Activated CD8-positive, alpha-beta T cell treated with anti-CD3 and anti-CD28 coated beads for 36 hours (primary cell): ENCODE results near the gene SERPINA4. TPM values are rescaled to one million over a fixed set of nuclear protein-coding genes. Genes with fewer than 3 reads are reported as not detected.

ENCODE experiments used
- ATAC-seq: fragments of 200-7000 bp; cut with Tn5 transposase; one replicate; pipeline ENCODE4 v1.10.0; 2021; ENCODE audit warnings: mild to moderate bottlenecking, moderate library complexity
- CTCF ChIA-PET: fragments of 350-600 bp; sonication (Branson Sonifier 250); formaldehyde crosslinking; loops from one replicate; lab custom pipeline; 2021; ENCODE audit warnings: antibody characterized with exemption; lab: Charles Lee
- POLR2A ChIA-PET: fragments of 350-600 bp; sonication (Branson Sonifier 250); formaldehyde crosslinking; loops from one replicate; lab custom pipeline; 2021; ENCODE audit warnings: antibody characterized with exemption; lab: Charles Lee
- DNase-seq: peaks from one replicate; pipeline ENCODE4 v3.0.0-alpha.2; 2020
- H3K27ac Mint-ChIP-seq: one replicate; pipeline ENCODE4 v1.8.0; 2021; ENCODE audit warnings: mild to moderate bottlenecking, mixed read lengths
- H3K27me3 Mint-ChIP-seq: one replicate; pipeline ENCODE4 v1.8.0; 2021; ENCODE audit warnings: mixed read lengths
- H3K36me3 Mint-ChIP-seq: one replicate; pipeline ENCODE4 v1.8.0; 2021; ENCODE audit warnings: low read depth, mixed read lengths
- H3K4me1 Mint-ChIP-seq: one replicate; pipeline ENCODE4 v1.8.0; 2021; ENCODE audit warnings: low read depth, mixed read lengths
- H3K4me3 Mint-ChIP-seq: one replicate; pipeline ENCODE4 v1.8.0; 2021; ENCODE audit warnings: mild to moderate bottlenecking, moderate library complexity, mixed read lengths
- H3K9me3 Mint-ChIP-seq: one replicate; pipeline ENCODE4 v1.8.0; 2021; ENCODE audit warnings: mixed read lengths
- CTCF ChIP-seq: fragments of 200-600 bp; IDR thresholded peaks from one replicate; pipeline ENCODE4 v1.8.0; 2022; ENCODE audit warnings: antibody characterized with exemption, mild to moderate bottlenecking
- intact Hi-C: fragments of 100-400 bp; cut with micrococcal nuclease; formaldehyde crosslinking; loops from one replicate; pipeline ENCODE4 v1.10.0; 2022
- total RNA-seq, 2 experiments: library from RNA; stranded (reverse); gene quantifications; one replicate each; pipeline ENCODE4 v1.2.3, GENCODE V29; 2021

SERPINA4 gene
- total RNA-seq, 2 experiments from 2014 or later, result not detected

GRCh38 chr14:94538070-94538740 lies 23.0 kb upstream of the SERPINA4 start:
- no peaks in the 10 kb centered on the region for H3K9me3 Mint-ChIP-seq
- intact Hi-C loops, result no loop called here
- POLR2A ChIA-PET, result no interaction called here
- H3K27me3 Mint-ChIP-seq, result peaks cover 5% of the 10 kb centered on the region
- no peaks in the 10 kb centered on the region for H3K36me3 Mint-ChIP-seq
- ATAC-seq, result no peak
- CTCF ChIA-PET, result interaction anchor here (3.1 kb wide), 1 partner anchor 10 kb away, joined by 12 read pairs; no protein-coding TSS in a partner anchor
- H3K4me3 Mint-ChIP-seq, result no peak overlapping the region
- DNase-seq, result no peak
- H3K4me1 Mint-ChIP-seq, result no peaks in the 10 kb centered on the region
- H3K27ac Mint-ChIP-seq, result no peak overlapping the region
- TF ChIP-seq CTCF, result no peak

DNA sequence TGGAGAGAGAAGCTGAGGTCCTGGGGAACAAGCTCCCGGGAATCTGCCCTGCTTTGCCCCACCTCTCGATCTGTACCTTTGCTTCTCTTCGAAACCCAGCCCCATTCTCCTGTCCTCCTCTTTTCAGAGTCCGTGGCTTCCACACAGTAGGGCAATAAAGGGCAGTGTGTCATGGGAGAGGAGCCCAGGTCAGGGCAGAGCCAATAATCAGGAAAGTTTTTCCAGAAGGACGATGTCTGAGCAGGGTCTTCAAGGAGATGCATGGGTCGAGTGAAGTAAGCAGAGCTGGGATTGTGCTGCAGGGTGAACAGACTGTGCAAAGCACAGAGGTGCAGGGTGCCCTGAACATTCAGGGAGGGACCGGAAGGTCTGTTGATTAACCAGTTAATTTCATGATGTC lies 22.1 kb upstream of the SERPINA4 start:
- no peak for TF ChIP-seq CTCF
- Mint-ChIP-seq H3K4me3 (no peak overlapping the region), H3K9me3 (no peaks in the 10 kb centered on the region), H3K27me3 (peaks cover 5% of the 10 kb centered on the region), H3K4me1 (no peaks in the 10 kb centered on the region), H3K27ac (no peak overlapping the region), H3K36me3 (no peaks in the 10 kb centered on the region)
- POLR2A ChIA-PET, result interaction anchor here (1.2 kb wide), 1 partner anchor 53 kb away, joined by 3 read pairs; no protein-coding TSS in a partner anchor
- DNase-seq (no peak), ATAC-seq (no peak)
- CTCF ChIA-PET, result interaction anchor here (3.1 kb wide), 1 partner anchor 10 kb away, joined by 12 read pairs; no protein-coding TSS in a partner anchor
- intact Hi-C loops, result no loop called here

GRCh38 chr14:94540031-94540794 lies 21.0 kb upstream of the SERPINA4 start:
- no peaks in the 10 kb centered on the region for H3K36me3 Mint-ChIP-seq
- CTCF ChIA-PET, result interaction anchor here (0.7 to 3.1 kb wide), 2 partner anchors 8 to 402 kb away, joined by 3 to 12 read pairs; no protein-coding TSS in a partner anchor
- H3K4me3 Mint-ChIP-seq, result no peak overlapping the region
- DNase-seq (no peak), ATAC-seq (no peak)
- H3K27me3 Mint-ChIP-seq, result peaks cover 5% of the 10 kb centered on the region
- TF ChIP-seq CTCF, result no peak
- H3K27ac Mint-ChIP-seq, result no peak overlapping the region
- intact Hi-C loops, result no loop called here
- POLR2A ChIA-PET, result interaction anchor here (0.6 to 1.2 kb wide), 2 partner anchors 54 to 95 kb away, joined by 3 to 7 read pairs; no protein-coding TSS in a partner anchor
- no peaks in the 10 kb centered on the region for H3K9me3 Mint-ChIP-seq
- no peaks in the 10 kb centered on the region for H3K4me1 Mint-ChIP-seq

- no peak for TF ChIP-seq CTCF
- H3K36me3 Mint-ChIP-seq, result no peaks in the 10 kb centered on the region
- H3K4me3 Mint-ChIP-seq, result no peak overlapping the region
- H3K27ac Mint-ChIP-seq, result no peak overlapping the region
- peaks cover 12% of the 10 kb centered on the region for H3K27me3 Mint-ChIP-seq
- POLR2A ChIA-PET, result no interaction called here
- intact Hi-C loops, result no loop called here
- CTCF ChIA-PET, result interaction anchor here (3.1 kb wide), 1 partner anchor 7 kb away, joined by 12 read pairs; no protein-coding TSS in a partner anchor
- H3K4me1 Mint-ChIP-seq, result no peaks in the 10 kb centered on the region
- no peak for DNase-seq
- H3K9me3 Mint-ChIP-seq, result no peaks in the 10 kb centered on the region
- no peak for ATAC-seq
Observed at GRCh38 chr14:94541234-94541975, 19.8 kb upstream of the SERPINA4 start.
